ENCODE data around the gene MRC2. TPM values are rescaled to one million over a fixed set of nuclear protein-coding genes. Genes with fewer than 3 reads are reported as not detected.
A peak's percentile ranks its signal among the peaks of the same experiment; 100 is the strongest.

The MRC2 gene, protein sequence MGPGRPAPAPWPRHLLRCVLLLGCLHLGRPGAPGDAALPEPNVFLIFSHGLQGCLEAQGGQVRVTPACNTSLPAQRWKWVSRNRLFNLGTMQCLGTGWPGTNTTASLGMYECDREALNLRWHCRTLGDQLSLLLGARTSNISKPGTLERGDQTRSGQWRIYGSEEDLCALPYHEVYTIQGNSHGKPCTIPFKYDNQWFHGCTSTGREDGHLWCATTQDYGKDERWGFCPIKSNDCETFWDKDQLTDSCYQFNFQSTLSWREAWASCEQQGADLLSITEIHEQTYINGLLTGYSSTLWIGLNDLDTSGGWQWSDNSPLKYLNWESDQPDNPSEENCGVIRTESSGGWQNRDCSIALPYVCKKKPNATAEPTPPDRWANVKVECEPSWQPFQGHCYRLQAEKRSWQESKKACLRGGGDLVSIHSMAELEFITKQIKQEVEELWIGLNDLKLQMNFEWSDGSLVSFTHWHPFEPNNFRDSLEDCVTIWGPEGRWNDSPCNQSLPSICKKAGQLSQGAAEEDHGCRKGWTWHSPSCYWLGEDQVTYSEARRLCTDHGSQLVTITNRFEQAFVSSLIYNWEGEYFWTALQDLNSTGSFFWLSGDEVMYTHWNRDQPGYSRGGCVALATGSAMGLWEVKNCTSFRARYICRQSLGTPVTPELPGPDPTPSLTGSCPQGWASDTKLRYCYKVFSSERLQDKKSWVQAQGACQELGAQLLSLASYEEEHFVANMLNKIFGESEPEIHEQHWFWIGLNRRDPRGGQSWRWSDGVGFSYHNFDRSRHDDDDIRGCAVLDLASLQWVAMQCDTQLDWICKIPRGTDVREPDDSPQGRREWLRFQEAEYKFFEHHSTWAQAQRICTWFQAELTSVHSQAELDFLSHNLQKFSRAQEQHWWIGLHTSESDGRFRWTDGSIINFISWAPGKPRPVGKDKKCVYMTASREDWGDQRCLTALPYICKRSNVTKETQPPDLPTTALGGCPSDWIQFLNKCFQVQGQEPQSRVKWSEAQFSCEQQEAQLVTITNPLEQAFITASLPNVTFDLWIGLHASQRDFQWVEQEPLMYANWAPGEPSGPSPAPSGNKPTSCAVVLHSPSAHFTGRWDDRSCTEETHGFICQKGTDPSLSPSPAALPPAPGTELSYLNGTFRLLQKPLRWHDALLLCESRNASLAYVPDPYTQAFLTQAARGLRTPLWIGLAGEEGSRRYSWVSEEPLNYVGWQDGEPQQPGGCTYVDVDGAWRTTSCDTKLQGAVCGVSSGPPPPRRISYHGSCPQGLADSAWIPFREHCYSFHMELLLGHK (N-terminal part only)
- polyA plus RNA-seq (2013): 6.6 TPM

DNA sequence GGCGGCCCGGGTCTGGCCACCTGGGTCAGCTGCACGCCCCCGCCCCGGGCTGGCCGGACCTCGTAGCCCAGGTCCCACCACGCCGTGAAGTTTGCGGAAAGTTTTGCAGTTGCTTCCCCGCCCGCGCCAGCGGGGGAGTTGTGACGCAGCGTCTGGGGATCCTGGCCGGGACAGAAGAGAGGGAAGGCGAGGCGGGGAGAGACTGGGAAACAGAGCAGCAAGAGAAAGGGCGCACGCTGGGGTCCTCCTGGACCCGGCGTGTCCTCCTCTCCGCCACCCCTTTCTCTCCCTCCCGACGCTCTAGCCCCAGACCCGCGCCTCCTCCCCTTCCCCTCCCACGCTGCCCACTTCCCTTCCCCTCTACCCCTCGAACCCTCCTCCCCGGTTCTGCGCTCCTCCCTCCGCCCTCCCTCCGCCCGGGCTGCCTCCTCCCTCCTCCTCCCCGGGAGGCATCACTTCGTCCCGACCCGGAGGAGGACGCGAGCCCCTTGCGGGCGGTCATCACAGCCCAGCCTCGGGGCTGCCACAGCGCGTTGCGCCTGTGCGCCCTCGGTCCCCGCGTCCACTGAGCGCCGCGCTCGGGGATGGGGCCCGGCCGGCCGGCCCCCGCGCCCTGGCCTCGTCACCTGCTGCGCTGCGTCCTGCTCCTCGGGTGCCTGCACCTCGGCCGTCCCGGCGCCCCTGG, at the start of gene MRC2:
Gene MRC2 (plus strand): TSS at position 452 of the 685 bp plus-strand sequence. CDS start 133 bp downstream, at position 585.
- peak within 1 kb of the TSS; percentile 45 to 85 (median 78) for H3K4me3 ChIP-seq (ENCODE audit: control insufficient read depth in 1 of 7, extremely low read depth in 1 of 7, insufficient read depth in 4 of 7, low read depth in 2 of 7, low read length in 6 of 7)
- no peaks in the 10 kb centered on the region for H3K36me3 ChIP-seq (ENCODE audit: control insufficient read depth in 4 of 4, insufficient read depth in 4 of 4, low read length in 3 of 4)
- no peak within 1 kb of the TSS for H3K27ac ChIP-seq (ENCODE audit: insufficient read depth in 1 of 2, low read depth in 1 of 2, low read length in 2 of 2, poor library complexity in 1 of 2, severe bottlenecking in 2 of 2)
- ChIA-PET POLR2A (no interaction called here), CTCF (no interaction called here)
- no peaks in the 10 kb centered on the region for H3K9me3 ChIP-seq (ENCODE audit: control extremely low read depth in 1 of 5, control insufficient read depth in 4 of 5, insufficient read depth in 2 of 5, low read depth in 1 of 5, low read length in 4 of 5)
- peak; percentile 17 to 71 (median 50) for DNase-seq
- H3K27me3 ChIP-seq (replicated peaks in 2 of 5; ENCODE audit: control insufficient read depth in 4 of 5, insufficient read depth in 5 of 5, low read length in 4 of 5): peaks cover 0 to 25% (median 0%) of the 10 kb centered on the region in 5 experiments
- peaks cover 0 to 53% (median 28%) of the 10 kb centered on the region in 4 experiments for H3K4me1 ChIP-seq (ENCODE audit: control extremely low read depth in 1 of 4, control insufficient read depth in 4 of 4, insufficient read depth in 4 of 4, low read length in 3 of 4)
- under 1% methylated on average over 57 of the region's 68 CpGs for WGBS (ENCODE audit: insufficient coverage)

DNA sequence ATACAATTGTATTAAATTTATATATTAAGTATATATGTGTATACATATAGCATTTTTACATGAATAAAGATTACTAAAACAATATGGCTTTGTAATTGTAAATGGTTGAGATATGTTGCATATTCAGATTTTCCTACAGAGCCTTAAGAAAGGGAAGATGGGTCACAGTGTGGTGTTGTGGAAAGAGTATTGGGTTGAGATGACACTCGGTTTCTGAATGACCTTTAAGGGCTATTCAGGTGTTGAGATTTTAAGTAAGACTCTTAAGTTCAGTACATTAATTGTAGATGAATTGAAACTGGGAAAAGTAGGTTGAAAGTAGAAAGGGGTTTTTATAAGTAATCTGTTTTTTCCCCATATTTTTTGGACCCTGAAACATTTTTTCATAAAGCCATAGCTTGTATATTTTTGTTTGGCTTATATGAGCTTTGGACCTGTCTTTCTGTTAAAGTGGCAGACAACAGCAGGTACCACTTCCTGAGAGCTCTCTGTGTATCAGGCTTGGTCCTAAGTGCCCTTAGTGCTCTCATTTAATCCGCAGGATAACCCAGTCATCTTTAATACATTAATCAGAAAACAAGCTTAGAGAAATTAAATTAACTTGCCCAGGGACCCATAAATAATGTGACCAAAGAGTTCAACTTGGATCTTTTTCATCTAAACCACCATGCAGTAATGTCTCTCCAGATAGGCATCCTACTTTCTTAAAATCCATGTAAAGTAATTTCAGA, 48.5 kb upstream of the MRC2 start:
- ChIA-PET CTCF (interaction anchor here (1.8 kb wide), 1 partner anchor 15 kb away, joined by 8 read pairs; no protein-coding TSS in a partner anchor), POLR2A (no interaction called here)
- Histone ChIP-seq H3K4me3 (ENCODE audit: control insufficient read depth in 1 of 7, extremely low read depth in 1 of 7, insufficient read depth in 4 of 7, low read depth in 2 of 7, low read length in 6 of 7) (no peak overlapping the region), H3K9me3 (ENCODE audit: control extremely low read depth in 1 of 5, control insufficient read depth in 4 of 5, insufficient read depth in 2 of 5, low read depth in 1 of 5, low read length in 4 of 5) (no peaks in the 10 kb centered on the region), H3K27me3 (replicated peaks in 2 of 5; ENCODE audit: control insufficient read depth in 4 of 5, insufficient read depth in 5 of 5, low read length in 4 of 5) (no peaks in the 10 kb centered on the region), H3K4me1 (ENCODE audit: control extremely low read depth in 1 of 4, control insufficient read depth in 4 of 4, insufficient read depth in 4 of 4, low read length in 3 of 4) (no peaks in the 10 kb centered on the region), H3K27ac (ENCODE audit: insufficient read depth in 1 of 2, low read depth in 1 of 2, low read length in 2 of 2, poor library complexity in 1 of 2, severe bottlenecking in 2 of 2) (no peak overlapping the region), H3K36me3 (ENCODE audit: control insufficient read depth in 4 of 4, insufficient read depth in 4 of 4, low read length in 3 of 4) (peaks cover 10 to 58% (median 36%) of the 10 kb centered on the region in 4 experiments)
- 89% methylated on average over 1 of the region's 2 CpGs for WGBS (ENCODE audit: insufficient coverage)
- DNase-seq: no peak

DNA sequence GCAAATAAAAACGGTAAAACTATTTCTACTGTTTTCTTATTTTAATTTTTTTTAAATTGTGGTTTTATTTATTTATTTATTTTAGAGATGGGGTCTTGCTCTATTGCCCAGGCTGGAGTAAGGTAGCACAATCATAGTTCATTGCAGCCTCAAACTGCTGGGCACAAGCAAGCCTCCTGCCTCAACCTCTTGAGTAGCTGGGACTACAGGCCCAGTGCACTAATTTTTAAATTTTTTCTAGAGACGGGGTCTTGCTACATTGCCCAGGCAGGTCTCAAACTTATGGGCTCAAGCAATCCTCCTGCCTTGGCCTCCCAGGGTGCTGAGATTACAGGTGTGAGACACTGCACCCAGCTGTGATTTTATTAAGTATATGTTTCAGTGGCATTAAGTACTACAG, 46.5 kb upstream of the MRC2 start:
- Histone ChIP-seq H3K36me3 (ENCODE audit: control insufficient read depth in 4 of 4, insufficient read depth in 4 of 4, low read length in 3 of 4) (peaks cover 10 to 54% (median 28%) of the 10 kb centered on the region in 4 experiments), H3K4me1 (ENCODE audit: control extremely low read depth in 1 of 4, control insufficient read depth in 4 of 4, insufficient read depth in 4 of 4, low read length in 3 of 4) (no peaks in the 10 kb centered on the region), H3K27me3 (replicated peaks in 2 of 5; ENCODE audit: control insufficient read depth in 4 of 5, insufficient read depth in 5 of 5, low read length in 4 of 5) (no peaks in the 10 kb centered on the region), H3K27ac (ENCODE audit: insufficient read depth in 1 of 2, low read depth in 1 of 2, low read length in 2 of 2, poor library complexity in 1 of 2, severe bottlenecking in 2 of 2) (no peak overlapping the region), H3K4me3 (ENCODE audit: control insufficient read depth in 1 of 7, extremely low read depth in 1 of 7, insufficient read depth in 4 of 7, low read depth in 2 of 7, low read length in 6 of 7) (no peak overlapping the region), H3K9me3 (ENCODE audit: control extremely low read depth in 1 of 5, control insufficient read depth in 4 of 5, insufficient read depth in 2 of 5, low read depth in 1 of 5, low read length in 4 of 5) (no peaks in the 10 kb centered on the region)
- 100% methylated on average over 1 of the region's 2 CpGs for WGBS (ENCODE audit: insufficient coverage)
- CTCF ChIA-PET: interaction anchor here (0.8 kb wide), 1 partner anchor 18 kb away, joined by 3 read pairs; no protein-coding TSS in a partner anchor
- no peak for DNase-seq
- POLR2A ChIA-PET: no interaction called here

DNA sequence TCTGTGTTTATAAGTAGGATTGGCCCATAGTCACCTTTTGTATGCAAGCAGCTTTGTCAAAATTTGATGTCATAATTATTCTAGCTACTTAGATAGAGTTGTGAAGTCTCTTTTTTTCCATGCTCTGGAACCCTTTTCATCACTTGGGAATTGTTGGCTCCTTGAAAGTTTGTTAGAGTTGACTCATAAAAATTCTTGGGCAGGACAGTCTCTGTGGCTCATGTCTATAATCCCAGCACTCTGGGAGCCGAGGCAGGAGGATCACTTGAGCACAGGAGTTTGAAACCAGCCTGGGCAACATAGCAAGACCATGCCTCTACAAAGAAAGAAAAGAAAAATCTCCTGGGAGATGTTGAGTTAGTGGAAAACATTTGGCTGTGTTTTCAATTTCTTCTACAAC, 45.7 kb upstream of the MRC2 start:
- Histone ChIP-seq H3K27me3 (replicated peaks in 2 of 5; ENCODE audit: control insufficient read depth in 4 of 5, insufficient read depth in 5 of 5, low read length in 4 of 5) (no peaks in the 10 kb centered on the region), H3K4me1 (ENCODE audit: control extremely low read depth in 1 of 4, control insufficient read depth in 4 of 4, insufficient read depth in 4 of 4, low read length in 3 of 4) (no peaks in the 10 kb centered on the region), H3K4me3 (ENCODE audit: control insufficient read depth in 1 of 7, extremely low read depth in 1 of 7, insufficient read depth in 4 of 7, low read depth in 2 of 7, low read length in 6 of 7) (no peak overlapping the region), H3K27ac (ENCODE audit: insufficient read depth in 1 of 2, low read depth in 1 of 2, low read length in 2 of 2, poor library complexity in 1 of 2, severe bottlenecking in 2 of 2) (no peak overlapping the region), H3K9me3 (ENCODE audit: control extremely low read depth in 1 of 5, control insufficient read depth in 4 of 5, insufficient read depth in 2 of 5, low read depth in 1 of 5, low read length in 4 of 5) (no peaks in the 10 kb centered on the region), H3K36me3 (ENCODE audit: control insufficient read depth in 4 of 4, insufficient read depth in 4 of 4, low read length in 3 of 4) (peaks cover 12 to 53% (median 28%) of the 10 kb centered on the region in 4 experiments)
- no CpG with 5 or more reads among the region's 1 CpG for WGBS (ENCODE audit: insufficient coverage)
- ChIA-PET POLR2A (interaction anchor here (0.6 kb wide), 1 partner anchor 74 kb away, joined by 5 read pairs; no protein-coding TSS in a partner anchor), CTCF (no interaction called here)
- DNase-seq: no peak

DNA sequence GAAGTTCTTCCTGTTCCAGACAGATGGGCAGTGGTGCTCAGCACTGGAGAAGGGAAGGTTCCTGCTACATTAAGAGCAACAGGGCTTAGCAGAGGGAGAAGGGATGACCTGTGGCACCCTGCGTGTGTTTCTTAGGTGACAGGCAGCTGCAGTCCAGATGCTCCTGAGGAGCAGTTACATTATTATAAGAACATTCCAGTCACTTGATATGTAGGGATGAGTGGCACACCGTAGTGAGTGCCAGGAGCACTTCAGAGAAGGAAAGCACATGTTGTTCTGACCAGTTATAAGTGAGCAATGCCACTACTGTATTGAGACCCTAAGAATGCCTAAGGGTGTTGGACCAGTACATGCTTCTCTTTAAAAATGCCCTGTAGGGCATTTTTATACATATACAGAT, 39.9 kb upstream of the MRC2 start:
- no peak overlapping the region for H3K4me3 ChIP-seq (ENCODE audit: control insufficient read depth in 1 of 7, extremely low read depth in 1 of 7, insufficient read depth in 4 of 7, low read depth in 2 of 7, low read length in 6 of 7)
- no peaks in the 10 kb centered on the region for H3K9me3 ChIP-seq (ENCODE audit: control extremely low read depth in 1 of 5, control insufficient read depth in 4 of 5, insufficient read depth in 2 of 5, low read depth in 1 of 5, low read length in 4 of 5)
- POLR2A ChIA-PET: no interaction called here
- peaks cover 16 to 57% (median 35%) of the 10 kb centered on the region in 4 experiments for H3K36me3 ChIP-seq (ENCODE audit: control insufficient read depth in 4 of 4, insufficient read depth in 4 of 4, low read length in 3 of 4)
- no peaks in the 10 kb centered on the region for H3K27me3 ChIP-seq (replicated peaks in 2 of 5; ENCODE audit: control insufficient read depth in 4 of 5, insufficient read depth in 5 of 5, low read length in 4 of 5)
- no peaks in the 10 kb centered on the region for H3K4me1 ChIP-seq (ENCODE audit: control extremely low read depth in 1 of 4, control insufficient read depth in 4 of 4, insufficient read depth in 4 of 4, low read length in 3 of 4)
- DNase-seq: no peak
- 90% methylated on average over 2 of the region's 2 CpGs for WGBS (ENCODE audit: insufficient coverage)
- CTCF ChIA-PET: no interaction called here
- H3K27ac ChIP-seq (ENCODE audit: insufficient read depth in 1 of 2, low read depth in 1 of 2, low read length in 2 of 2, poor library complexity in 1 of 2, severe bottlenecking in 2 of 2): peak overlapping the region in 1 of 2 experiments; percentile 19

DNA sequence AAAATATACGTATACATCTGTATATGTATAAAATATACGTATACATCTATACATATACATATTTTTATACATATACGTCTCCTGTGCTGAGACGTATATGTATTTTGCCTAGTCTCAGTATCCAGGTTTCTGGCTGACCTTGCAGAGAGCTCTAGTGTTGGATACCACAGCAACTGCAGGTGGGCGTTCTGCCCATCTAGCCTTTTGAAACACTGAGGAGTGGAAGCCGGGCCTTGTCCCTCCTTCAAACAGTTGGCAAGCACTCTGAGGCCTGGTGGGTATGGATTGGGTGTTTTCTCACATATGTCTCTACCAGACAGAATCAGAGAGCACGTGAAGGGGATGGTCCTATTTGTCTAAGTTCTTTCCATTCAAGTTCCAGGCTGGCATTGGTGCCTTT, 39.4 kb upstream of the MRC2 start:
- no peak overlapping the region for H3K4me3 ChIP-seq (ENCODE audit: control insufficient read depth in 1 of 7, extremely low read depth in 1 of 7, insufficient read depth in 4 of 7, low read depth in 2 of 7, low read length in 6 of 7)
- CTCF ChIA-PET: no interaction called here
- WGBS (ENCODE audit: insufficient coverage): 100% methylated on average over 3 of the region's 7 CpGs
- no peaks in the 10 kb centered on the region for H3K27me3 ChIP-seq (replicated peaks in 2 of 5; ENCODE audit: control insufficient read depth in 4 of 5, insufficient read depth in 5 of 5, low read length in 4 of 5)
- POLR2A ChIA-PET: no interaction called here
- DNase-seq: no peak
- no peak overlapping the region for H3K27ac ChIP-seq (ENCODE audit: insufficient read depth in 1 of 2, low read depth in 1 of 2, low read length in 2 of 2, poor library complexity in 1 of 2, severe bottlenecking in 2 of 2)
- H3K36me3 ChIP-seq (ENCODE audit: control insufficient read depth in 4 of 4, insufficient read depth in 4 of 4, low read length in 3 of 4): peaks cover 18 to 62% (median 38%) of the 10 kb centered on the region in 4 experiments
- peaks cover 0 to 3% (median 0%) of the 10 kb centered on the region in 5 experiments for H3K9me3 ChIP-seq (ENCODE audit: control extremely low read depth in 1 of 5, control insufficient read depth in 4 of 5, insufficient read depth in 2 of 5, low read depth in 1 of 5, low read length in 4 of 5)
- H3K4me1 ChIP-seq (ENCODE audit: control extremely low read depth in 1 of 4, control insufficient read depth in 4 of 4, insufficient read depth in 4 of 4, low read length in 3 of 4): no peaks in the 10 kb centered on the region

Measured in common myeloid progenitor, CD34-positive (primary cell).